Measurements from ENCODE around the gene ENTPD1.

The ENTPD1 gene

GRCh38 chr10:95814011-95814727, 58.2 kb downstream of the ENTPD1 start:
- Histone ChIP-seq H3K9ac (ENCODE audit: low read length in 2 of 2) (no peak overlapping the region), H3K4me3 (ENCODE audit: low read length in 2 of 2) (no peak overlapping the region), H3K27ac (ENCODE audit: low read length) (no peak overlapping the region), H3K36me3 (ENCODE audit: control insufficient read depth in 2 of 2, insufficient read depth in 2 of 2, low read length in 2 of 2) (peaks cover 3% of the 10 kb centered on the region in 2 donors), H3K4me1 (ENCODE audit: control insufficient read depth, insufficient read depth, low read length) (peaks cover 3% of the 10 kb centered on the region), H3K9me3 (ENCODE audit: control insufficient read depth in 2 of 2, low read length in 2 of 2) (no peaks in the 10 kb centered on the region), H3K27me3 (ENCODE audit: control insufficient read depth in 1 of 2, insufficient read depth in 2 of 2, low read length in 2 of 2) (no peaks in the 10 kb centered on the region)

DNA sequence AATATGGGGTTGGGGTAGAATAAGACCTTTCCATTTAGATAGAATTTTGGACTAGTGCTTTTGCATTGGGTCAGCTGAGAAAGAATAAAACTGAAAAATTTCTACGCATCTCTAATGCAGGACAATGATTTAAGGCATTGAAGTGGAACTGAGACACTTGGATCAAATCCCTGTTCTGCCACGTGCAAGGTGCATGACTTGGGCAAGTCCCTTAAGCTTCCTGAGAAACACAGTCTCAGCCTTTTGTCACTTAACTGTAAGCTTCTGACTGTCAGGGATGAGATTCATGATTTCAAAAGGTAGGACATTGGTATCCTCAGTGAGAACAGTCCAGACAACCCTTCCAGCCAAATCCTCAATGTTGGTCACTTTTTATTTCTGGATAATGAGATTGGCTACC, 59.2 kb downstream of the ENTPD1 start:
- Histone ChIP-seq H3K27ac (ENCODE audit: low read length) (no peak overlapping the region), H3K4me3 (ENCODE audit: low read length in 2 of 2) (no peak overlapping the region), H3K9me3 (ENCODE audit: control insufficient read depth in 2 of 2, low read length in 2 of 2) (no peaks in the 10 kb centered on the region), H3K27me3 (ENCODE audit: control insufficient read depth in 1 of 2, insufficient read depth in 2 of 2, low read length in 2 of 2) (no peaks in the 10 kb centered on the region), H3K4me1 (ENCODE audit: control insufficient read depth, insufficient read depth, low read length) (peaks cover 3% of the 10 kb centered on the region), H3K9ac (ENCODE audit: low read length in 2 of 2) (no peak overlapping the region), H3K36me3 (ENCODE audit: control insufficient read depth in 2 of 2, insufficient read depth in 2 of 2, low read length in 2 of 2) (peaks cover 3% of the 10 kb centered on the region in 2 donors)

- H3K27me3 ChIP-seq (ENCODE audit: control insufficient read depth in 1 of 2, insufficient read depth in 2 of 2, low read length in 2 of 2) = no peaks in the 10 kb centered on the region
- H3K27ac ChIP-seq (ENCODE audit: low read length) = no peak overlapping the region
- H3K4me3 ChIP-seq (ENCODE audit: low read length in 2 of 2) = no peak overlapping the region
- no peak overlapping the region for H3K9ac ChIP-seq (ENCODE audit: low read length in 2 of 2)
- H3K9me3 ChIP-seq (ENCODE audit: control insufficient read depth in 2 of 2, low read length in 2 of 2) = no peaks in the 10 kb centered on the region
- peaks cover 3% of the 10 kb centered on the region for H3K4me1 ChIP-seq (ENCODE audit: control insufficient read depth, insufficient read depth, low read length)
- peaks cover 3% of the 10 kb centered on the region in 2 donors for H3K36me3 ChIP-seq (ENCODE audit: control insufficient read depth in 2 of 2, insufficient read depth in 2 of 2, low read length in 2 of 2)
Measured at GRCh38 chr10:95815701-95816240, 59.8 kb downstream of the ENTPD1 start.

DNA sequence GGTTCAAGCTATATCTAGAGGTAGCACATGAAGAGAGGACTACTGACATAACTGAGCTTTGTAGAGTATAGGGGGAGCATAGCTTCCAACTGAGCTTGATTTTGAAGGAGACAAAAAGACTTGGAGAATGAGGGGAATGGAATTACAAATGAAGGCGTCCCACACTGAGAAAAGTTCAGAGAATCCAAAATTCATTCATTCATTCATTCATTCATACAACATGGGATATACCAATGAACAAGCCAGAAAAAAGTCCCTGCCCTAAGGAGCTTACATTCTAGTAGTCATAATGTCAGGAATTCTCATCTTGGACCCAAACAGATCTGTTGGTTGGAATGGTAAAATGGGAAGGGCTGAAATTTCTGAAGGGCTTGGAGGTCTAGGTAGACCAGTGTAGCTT, 62.0 kb downstream of the ENTPD1 start:
- no peak overlapping the region for H3K4me3 ChIP-seq (ENCODE audit: low read length in 2 of 2)
- no peaks in the 10 kb centered on the region for H3K27me3 ChIP-seq (ENCODE audit: control insufficient read depth in 1 of 2, insufficient read depth in 2 of 2, low read length in 2 of 2)
- H3K9ac ChIP-seq (ENCODE audit: low read length in 2 of 2) = no peak overlapping the region
- peaks cover 3% of the 10 kb centered on the region in 2 donors for H3K36me3 ChIP-seq (ENCODE audit: control insufficient read depth in 2 of 2, insufficient read depth in 2 of 2, low read length in 2 of 2)
- H3K9me3 ChIP-seq (ENCODE audit: control insufficient read depth in 2 of 2, low read length in 2 of 2) = no peaks in the 10 kb centered on the region
- no peak overlapping the region for H3K27ac ChIP-seq (ENCODE audit: low read length)
- peaks cover 3% of the 10 kb centered on the region for H3K4me1 ChIP-seq (ENCODE audit: control insufficient read depth, insufficient read depth, low read length)

DNA sequence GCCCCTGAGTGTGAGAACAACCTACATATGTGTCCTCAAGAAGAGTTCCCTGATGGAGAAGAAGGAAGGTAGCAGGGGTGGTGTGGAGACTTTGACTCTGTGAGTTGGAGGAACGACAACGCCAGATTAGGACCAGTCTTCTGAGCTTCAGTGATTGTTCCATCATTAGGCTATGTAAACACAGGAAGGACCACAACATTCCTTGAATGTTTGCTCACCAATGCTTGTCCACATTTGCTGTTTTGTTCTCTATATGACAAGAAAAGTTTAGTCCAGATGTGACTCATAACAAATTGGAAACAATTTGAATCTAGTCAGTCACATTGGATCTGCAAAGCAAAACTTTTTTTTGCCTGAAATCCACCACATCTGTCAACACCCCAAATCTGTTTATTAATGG, 62.7 kb downstream of the ENTPD1 start:
- Histone ChIP-seq H3K4me1 (ENCODE audit: control insufficient read depth, insufficient read depth, low read length) (no peaks in the 10 kb centered on the region), H3K27ac (ENCODE audit: low read length) (no peak overlapping the region), H3K9ac (ENCODE audit: low read length in 2 of 2) (no peak overlapping the region), H3K4me3 (ENCODE audit: low read length in 2 of 2) (no peak overlapping the region), H3K27me3 (ENCODE audit: control insufficient read depth in 1 of 2, insufficient read depth in 2 of 2, low read length in 2 of 2) (no peaks in the 10 kb centered on the region), H3K9me3 (ENCODE audit: control insufficient read depth in 2 of 2, low read length in 2 of 2) (no peaks in the 10 kb centered on the region), H3K36me3 (ENCODE audit: control insufficient read depth in 2 of 2, insufficient read depth in 2 of 2, low read length in 2 of 2) (peaks cover 3% of the 10 kb centered on the region in 2 donors)

- Histone ChIP-seq H3K4me1 (ENCODE audit: control insufficient read depth, insufficient read depth, low read length) (no peaks in the 10 kb centered on the region), H3K4me3 (ENCODE audit: low read length in 2 of 2) (no peak overlapping the region), H3K9ac (ENCODE audit: low read length in 2 of 2) (no peak overlapping the region), H3K27ac (ENCODE audit: low read length) (no peak overlapping the region), H3K36me3 (ENCODE audit: control insufficient read depth in 2 of 2, insufficient read depth in 2 of 2, low read length in 2 of 2) (peaks cover 3% of the 10 kb centered on the region in 2 donors), H3K27me3 (ENCODE audit: control insufficient read depth in 1 of 2, insufficient read depth in 2 of 2, low read length in 2 of 2) (no peaks in the 10 kb centered on the region), H3K9me3 (ENCODE audit: control insufficient read depth in 2 of 2, low read length in 2 of 2) (no peaks in the 10 kb centered on the region)
Measured at GRCh38 chr10:95819620-95820329, 63.8 kb downstream of the ENTPD1 start.

GRCh38 chr10:95820363-95820762, 64.4 kb downstream of the ENTPD1 start:
- no peaks in the 10 kb centered on the region for H3K9me3 ChIP-seq (ENCODE audit: control insufficient read depth in 2 of 2, low read length in 2 of 2)
- H3K4me3 ChIP-seq (ENCODE audit: low read length in 2 of 2) = no peak overlapping the region
- H3K27me3 ChIP-seq (ENCODE audit: control insufficient read depth in 1 of 2, insufficient read depth in 2 of 2, low read length in 2 of 2) = no peaks in the 10 kb centered on the region
- H3K9ac ChIP-seq (ENCODE audit: low read length in 2 of 2) = no peak overlapping the region
- no peaks in the 10 kb centered on the region for H3K4me1 ChIP-seq (ENCODE audit: control insufficient read depth, insufficient read depth, low read length)
- no peak overlapping the region for H3K27ac ChIP-seq (ENCODE audit: low read length)
- peaks cover 3% of the 10 kb centered on the region in 2 donors for H3K36me3 ChIP-seq (ENCODE audit: control insufficient read depth in 2 of 2, insufficient read depth in 2 of 2, low read length in 2 of 2)

- no peak overlapping the region for H3K9ac ChIP-seq (ENCODE audit: low read length in 2 of 2)
- H3K4me3 ChIP-seq (ENCODE audit: low read length in 2 of 2) = no peak overlapping the region
- H3K36me3 ChIP-seq (ENCODE audit: control insufficient read depth in 2 of 2, insufficient read depth in 2 of 2, low read length in 2 of 2) = peaks cover 0 to 3% of the 10 kb centered on the region in 2 donors
- no peaks in the 10 kb centered on the region for H3K4me1 ChIP-seq (ENCODE audit: control insufficient read depth, insufficient read depth, low read length)
- no peaks in the 10 kb centered on the region for H3K27me3 ChIP-seq (ENCODE audit: control insufficient read depth in 1 of 2, insufficient read depth in 2 of 2, low read length in 2 of 2)
- no peaks in the 10 kb centered on the region for H3K9me3 ChIP-seq (ENCODE audit: control insufficient read depth in 2 of 2, low read length in 2 of 2)
- no peak overlapping the region for H3K27ac ChIP-seq (ENCODE audit: low read length)
Measured at GRCh38 chr10:95821720-95822119, 65.8 kb downstream of the ENTPD1 start.

- no peaks in the 10 kb centered on the region for H3K9me3 ChIP-seq (ENCODE audit: control insufficient read depth in 2 of 2, low read length in 2 of 2)
- no peaks in the 10 kb centered on the region for H3K27me3 ChIP-seq (ENCODE audit: control insufficient read depth in 1 of 2, insufficient read depth in 2 of 2, low read length in 2 of 2)
- H3K36me3 ChIP-seq (ENCODE audit: control insufficient read depth in 2 of 2, insufficient read depth in 2 of 2, low read length in 2 of 2) = no peaks in the 10 kb centered on the region
- no peak overlapping the region for H3K9ac ChIP-seq (ENCODE audit: low read length in 2 of 2)
- H3K4me1 ChIP-seq (ENCODE audit: control insufficient read depth, insufficient read depth, low read length) = peaks cover 13% of the 10 kb centered on the region
- H3K27ac ChIP-seq (ENCODE audit: low read length) = no peak overlapping the region
- H3K4me3 ChIP-seq (ENCODE audit: low read length in 2 of 2) = no peak overlapping the region
Measured at GRCh38 chr10:95830044-95830443, 74.1 kb downstream of the ENTPD1 start.

DNA sequence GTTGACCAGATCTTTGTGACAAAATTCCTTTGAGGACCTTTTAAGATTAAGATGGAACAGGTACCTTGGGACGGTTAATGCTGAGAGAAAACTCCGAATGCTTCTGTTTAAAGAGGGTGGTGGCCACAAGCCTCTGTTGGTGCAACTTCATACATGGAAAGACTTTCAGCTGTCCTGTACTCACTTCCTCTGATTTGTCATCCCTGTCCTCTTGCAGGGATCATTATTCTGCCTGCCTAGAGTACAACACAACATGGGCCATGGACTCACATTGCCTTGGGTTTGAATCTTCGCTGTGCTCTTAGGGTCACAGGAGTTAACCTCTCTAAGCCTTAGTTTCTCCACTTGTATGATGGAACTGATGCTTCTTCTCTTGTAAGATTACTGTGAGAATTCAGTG, 75.1 kb downstream of the ENTPD1 start:
- H3K9ac ChIP-seq (ENCODE audit: low read length in 2 of 2) = no peak overlapping the region
- H3K27me3 ChIP-seq (ENCODE audit: control insufficient read depth in 1 of 2, insufficient read depth in 2 of 2, low read length in 2 of 2) = no peaks in the 10 kb centered on the region
- peaks cover 13% of the 10 kb centered on the region for H3K4me1 ChIP-seq (ENCODE audit: control insufficient read depth, insufficient read depth, low read length)
- H3K27ac ChIP-seq (ENCODE audit: low read length) = no peak overlapping the region
- no peak overlapping the region for H3K4me3 ChIP-seq (ENCODE audit: low read length in 2 of 2)
- H3K36me3 ChIP-seq (ENCODE audit: control insufficient read depth in 2 of 2, insufficient read depth in 2 of 2, low read length in 2 of 2) = no peaks in the 10 kb centered on the region
- H3K9me3 ChIP-seq (ENCODE audit: control insufficient read depth in 2 of 2, low read length in 2 of 2) = no peaks in the 10 kb centered on the region

DNA sequence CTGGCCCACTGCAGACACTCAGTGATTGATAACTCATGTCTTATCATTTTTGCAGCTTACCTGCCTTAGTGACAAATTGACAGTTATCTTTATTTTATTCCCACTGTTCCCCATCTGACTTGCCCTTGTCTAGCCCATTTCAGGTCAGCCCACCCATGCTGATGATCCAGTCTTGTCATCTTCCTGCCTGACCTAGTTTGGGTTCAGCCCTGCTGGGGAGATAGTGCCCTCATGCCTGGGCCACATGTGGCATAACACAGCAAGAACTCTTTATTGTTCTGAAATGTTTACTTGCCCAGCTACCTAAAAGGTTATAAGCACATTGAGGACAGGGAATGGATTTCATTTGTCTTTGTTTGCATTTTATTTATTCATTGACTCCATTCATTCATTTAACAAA, 75.6 kb downstream of the ENTPD1 start:
- Histone ChIP-seq H3K27me3 (ENCODE audit: control insufficient read depth in 1 of 2, insufficient read depth in 2 of 2, low read length in 2 of 2) (no peaks in the 10 kb centered on the region), H3K9me3 (ENCODE audit: control insufficient read depth in 2 of 2, low read length in 2 of 2) (no peaks in the 10 kb centered on the region), H3K9ac (ENCODE audit: low read length in 2 of 2) (no peak overlapping the region), H3K36me3 (ENCODE audit: control insufficient read depth in 2 of 2, insufficient read depth in 2 of 2, low read length in 2 of 2) (no peaks in the 10 kb centered on the region), H3K4me3 (ENCODE audit: low read length in 2 of 2) (no peak overlapping the region), H3K4me1 (ENCODE audit: control insufficient read depth, insufficient read depth, low read length) (peaks cover 13% of the 10 kb centered on the region), H3K27ac (ENCODE audit: low read length) (no peak overlapping the region)

Measured in stomach smooth muscle (tissue), 2 donors.